HT1080 (cell line): ENCODE results near the gene SYT5. TPM values are rescaled to one million over a fixed set of nuclear protein-coding genes. Genes with fewer than 3 reads are reported as not detected.
"Not testable (repeated sequence)": the region's sequence is repeated elsewhere in the genome, so short reads cannot be mapped to it uniquely, and the experiment has no call there.

Experiments
- DNase-seq: peaks from one replicate; pipeline ENCODE4 v3.0.0-alpha.2; 2015; ENCODE audit warnings: low read depth
- polyA plus RNA-seq, 2 experiments: library from polyadenylated mRNA; depleted of rRNA; stranded (reverse); fragments of >200 nt; gene quantifications; 2 replicates each; pipeline ENCODE4 v1.2.3, GENCODE V29; 2015
- total RNA-seq: library from RNA; depleted of rRNA; stranded (reverse); fragments of >200 nt; shearing (Covaris generic); gene quantifications from 2 replicates; pipeline ENCODE4 v1.2.3, GENCODE V29; 2014; rRNA removed

SYT5 gene
- not detected in 2 replicates for total RNA-seq
- polyA plus RNA-seq (2015; cell fraction: cytosol; rRNA removed) = not detected in 2 replicates
- polyA plus RNA-seq (2015; cell fraction: nucleus; rRNA removed) = 0.31 TPM in 1 of 2 replicates, not detected in the other

GRCh38 chr19:55179606-55180484 lies at the start of gene SYT5:
SYT5 (minus strand) TSS chr19:55180289; CDS start chr19:55179041, 1,248 bp downstream.
- DNase-seq = no peak

GRCh38 chr19:55229789-55230182 lies 49.7 kb upstream of the SYT5 start:
- DNase-seq = no peak

- no peak for DNase-seq
Measured at GRCh38 chr19:55229145-55229788, 49.2 kb upstream of the SYT5 start.

GRCh38 chr19:55228403-55229031 lies 48.4 kb upstream of the SYT5 start, which contains the start of gene TMEM86B:
TMEM86B (minus strand) TSS chr19:55228763; CDS start chr19:55228741, 22 bp downstream.
- no peak for DNase-seq

DNA sequence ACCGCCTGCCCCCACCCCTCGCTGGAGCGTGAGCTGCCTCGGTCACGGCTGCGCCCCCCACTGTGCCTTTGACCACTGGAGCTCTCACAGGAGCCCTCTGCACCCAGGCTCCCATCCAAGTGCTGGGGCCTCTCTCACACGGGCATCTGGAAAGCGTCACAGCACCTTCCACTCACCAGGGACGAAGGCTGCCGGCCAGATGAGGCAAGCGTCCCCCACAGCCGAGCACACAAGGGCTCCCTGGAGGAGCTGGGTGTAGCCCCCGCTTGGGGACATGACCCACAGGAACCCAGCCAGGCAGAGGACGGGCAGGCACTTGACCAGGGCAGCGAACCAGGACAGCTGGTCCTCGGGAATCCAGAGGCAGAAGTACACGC lies 47.9 kb upstream of the SYT5 start:
- DNase-seq = no peak

GRCh38 chr19:55227241-55228014 lies 47.3 kb upstream of the SYT5 start:
- DNase-seq = no peak

GRCh38 chr19:55226788-55227187 lies 46.7 kb upstream of the SYT5 start:
- DNase-seq = no peak

GRCh38 chr19:55226273-55226672 lies 46.2 kb upstream of the SYT5 start:
- DNase-seq = no peak

DNA sequence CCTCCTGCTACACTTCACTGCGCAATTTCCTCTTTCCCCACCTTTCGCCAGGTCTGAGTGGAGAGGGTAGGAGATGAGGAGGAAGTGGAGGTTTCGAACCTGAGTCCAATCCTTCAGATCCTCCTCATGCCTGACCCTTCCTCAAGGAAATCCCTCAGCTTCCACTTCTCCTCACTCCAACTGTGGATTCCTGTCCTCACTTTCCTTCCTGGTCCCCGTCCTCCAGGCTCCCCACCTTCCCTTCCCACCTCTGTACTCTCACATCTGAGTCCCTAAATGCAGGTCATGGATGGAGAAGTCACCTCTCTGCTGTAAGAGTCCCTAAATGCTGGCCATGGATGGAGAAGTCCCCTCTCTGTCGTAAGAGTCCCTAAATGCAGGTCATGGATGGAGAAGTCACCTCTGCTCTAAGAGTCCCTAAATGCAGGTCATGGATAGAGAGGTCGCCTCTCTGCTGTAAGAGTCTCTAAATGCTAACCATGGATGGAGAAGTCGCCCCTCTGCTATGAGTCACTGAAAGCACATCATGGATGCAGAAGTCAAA lies 45.4 kb upstream of the SYT5 start:
- no peak for DNase-seq

GRCh38 chr19:55224679-55225414 lies 44.8 kb upstream of the SYT5 start:
- DNase-seq = not testable (repeated sequence)

- DNase-seq = no peak
Measured at GRCh38 chr19:55224038-55224665, 44.1 kb upstream of the SYT5 start.

DNA sequence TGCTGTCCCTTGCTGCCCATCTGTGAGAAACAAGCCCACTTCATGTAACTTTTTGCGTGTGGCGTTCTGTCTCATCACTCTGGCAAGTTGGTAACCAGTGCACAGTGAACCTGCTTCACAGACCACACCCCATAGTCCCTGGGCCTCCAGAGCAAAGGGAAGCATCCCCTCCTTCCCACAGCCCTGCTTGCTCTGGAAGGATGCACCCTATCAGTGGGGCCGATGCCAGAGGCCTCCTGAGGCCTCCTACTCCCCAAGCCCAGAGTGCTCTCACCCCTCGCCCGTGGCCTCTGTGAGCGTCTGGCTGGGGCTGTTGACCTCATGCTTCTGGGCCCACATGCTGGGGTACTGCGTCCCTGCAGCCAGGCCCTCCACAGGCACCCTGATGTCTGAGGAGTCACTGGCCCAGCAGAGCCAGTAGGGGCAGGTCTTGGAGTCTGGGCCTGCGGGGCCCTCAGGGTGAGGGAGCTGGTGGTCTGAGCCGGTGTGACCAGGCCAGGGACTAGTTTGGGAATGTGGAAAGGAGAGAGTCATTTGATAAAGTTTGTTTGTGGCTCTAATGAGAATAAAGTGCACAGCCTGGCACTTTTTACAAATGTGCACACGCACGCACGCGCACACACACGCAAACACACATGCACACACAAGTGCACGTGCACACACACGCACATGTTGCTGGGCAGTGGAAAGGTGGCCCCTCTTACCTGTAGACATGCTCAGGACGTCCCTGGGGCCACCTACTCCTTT lies 43.4 kb upstream of the SYT5 start:
- DNase-seq = no peak

- no peak for DNase-seq
Measured at GRCh38 chr19:55220525-55220924, 40.4 kb upstream of the SYT5 start.

DNA sequence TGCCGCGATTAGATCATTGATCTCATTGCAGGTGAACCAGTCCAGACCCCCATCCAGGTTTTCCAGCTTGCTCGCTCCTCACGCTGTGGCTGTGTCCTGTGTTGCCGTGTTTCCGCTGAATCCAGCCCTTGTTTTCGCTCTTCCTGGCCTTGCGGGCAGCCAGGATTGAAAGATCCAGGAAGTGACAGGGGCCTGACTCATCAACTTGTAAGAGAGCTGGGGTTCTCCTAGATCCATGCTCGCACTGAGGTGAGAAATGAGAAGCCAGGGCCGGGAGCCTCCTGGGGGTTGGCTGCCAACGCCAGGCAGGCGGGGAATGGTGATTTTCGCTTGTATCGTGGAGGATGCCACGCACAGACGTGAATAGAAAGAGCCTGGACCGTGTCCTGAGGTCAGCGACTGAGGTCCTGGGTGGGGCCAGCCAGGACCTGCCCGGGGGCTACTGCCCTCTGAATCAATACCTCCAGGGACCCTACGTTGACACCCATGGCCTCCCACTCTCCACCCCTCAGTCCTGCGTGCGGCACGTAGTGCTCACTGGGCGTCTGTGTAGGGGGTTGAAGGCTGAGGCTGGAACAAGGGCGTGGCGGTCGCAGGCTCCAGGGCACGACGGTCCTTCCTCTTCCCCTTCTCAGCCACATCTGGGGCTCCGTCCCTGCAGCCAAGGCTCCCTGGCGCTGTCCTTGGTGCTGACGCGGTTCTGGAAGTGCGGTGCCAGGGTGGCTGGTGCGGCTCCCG lies 36.5 kb upstream of the SYT5 start:
- DNase-seq = peak; percentile 98

DNA sequence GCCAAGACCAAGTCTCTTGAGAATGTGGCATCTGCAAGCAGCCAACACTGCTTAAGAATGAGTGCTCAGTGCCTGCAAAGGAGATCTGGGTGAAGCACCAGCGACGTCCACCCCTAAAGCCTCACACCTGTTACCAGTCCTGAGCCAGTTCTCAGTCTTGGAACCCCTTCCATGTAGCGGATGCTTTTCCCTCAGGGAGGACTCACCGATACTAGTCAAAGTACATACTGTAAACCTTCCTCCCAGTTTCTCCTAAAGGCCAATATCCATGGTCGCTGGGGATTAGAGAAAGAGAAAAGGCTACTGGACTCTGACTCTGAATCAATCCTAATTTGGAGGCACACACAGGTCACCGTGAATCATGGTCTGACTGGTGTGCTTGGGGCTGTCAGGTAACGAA lies 33.5 kb upstream of the SYT5 start:
- DNase-seq = no peak

DNA sequence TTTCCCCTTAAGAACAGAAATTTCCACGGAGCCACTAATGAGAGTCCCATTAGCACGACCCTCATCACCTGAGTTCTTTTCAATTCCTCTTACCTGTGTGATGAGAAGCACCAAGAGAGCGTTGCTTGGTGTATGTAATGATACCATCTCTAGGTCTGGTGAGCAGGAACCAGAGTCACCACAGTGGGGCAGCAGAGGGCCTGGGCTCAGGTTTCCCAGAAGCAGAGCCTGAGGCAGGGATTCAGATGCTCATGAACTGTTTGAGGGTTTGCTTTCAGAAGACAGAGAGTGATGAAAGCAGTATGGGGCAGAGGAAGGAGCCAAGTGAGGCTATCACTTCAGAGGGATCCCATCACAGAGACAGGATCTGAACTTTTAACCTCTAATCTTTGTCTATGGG lies 32.4 kb upstream of the SYT5 start:
- peak; percentile 34 for DNase-seq

DNA sequence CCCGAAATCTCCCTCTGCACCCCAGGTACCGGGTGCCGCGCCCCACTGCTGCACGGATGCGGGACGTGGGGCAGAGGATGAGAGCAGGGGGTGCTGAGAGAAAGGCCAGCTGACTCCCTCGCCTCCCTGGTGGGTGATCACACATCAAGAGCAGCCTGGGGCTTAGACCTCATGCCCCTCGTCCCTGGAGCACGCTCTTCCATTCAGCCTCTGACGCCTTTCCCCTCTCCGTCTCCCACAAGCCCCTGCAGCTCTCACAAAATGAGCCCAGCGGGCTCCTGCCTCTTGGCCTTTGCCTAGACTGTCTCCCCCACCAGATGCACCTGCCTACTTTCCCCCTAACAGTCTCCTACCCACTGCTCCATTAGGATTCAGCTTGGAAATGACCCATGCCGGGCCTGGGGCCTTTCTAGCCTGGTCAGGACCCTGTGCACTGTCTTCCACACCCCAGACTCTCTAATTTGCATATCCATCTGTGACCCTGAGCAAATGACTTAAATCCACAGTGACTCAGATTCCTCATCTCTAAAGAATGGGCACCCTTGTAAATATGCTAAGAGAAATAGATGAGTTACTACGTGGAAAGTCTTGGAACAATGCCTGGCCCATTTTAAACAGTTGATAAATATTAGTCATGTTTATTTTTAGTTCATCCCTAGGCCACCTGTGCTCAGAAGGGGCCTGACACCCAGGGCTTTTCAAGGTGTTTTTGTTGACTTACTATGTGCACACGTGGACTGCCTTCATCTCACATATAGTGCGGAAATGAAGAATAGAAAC lies 29.8 kb upstream of the SYT5 start:
- DNase-seq = peak; percentile 92
